Middle frontal gyrus (tissue), 1 donor: ENCODE measurements around the gene ALAS2.
"Not testable (repeated sequence)": the region's sequence is repeated elsewhere in the genome, so short reads cannot be mapped to it uniquely, and the experiment has no call there.

Source experiments
- DNase-seq: peaks from one replicate; pipeline ENCODE4 v3.0.0-alpha.2; 2015; ENCODE audit warnings: low spot score; ENCODE audit errors: extremely low spot score

The ALAS2 gene, protein sequence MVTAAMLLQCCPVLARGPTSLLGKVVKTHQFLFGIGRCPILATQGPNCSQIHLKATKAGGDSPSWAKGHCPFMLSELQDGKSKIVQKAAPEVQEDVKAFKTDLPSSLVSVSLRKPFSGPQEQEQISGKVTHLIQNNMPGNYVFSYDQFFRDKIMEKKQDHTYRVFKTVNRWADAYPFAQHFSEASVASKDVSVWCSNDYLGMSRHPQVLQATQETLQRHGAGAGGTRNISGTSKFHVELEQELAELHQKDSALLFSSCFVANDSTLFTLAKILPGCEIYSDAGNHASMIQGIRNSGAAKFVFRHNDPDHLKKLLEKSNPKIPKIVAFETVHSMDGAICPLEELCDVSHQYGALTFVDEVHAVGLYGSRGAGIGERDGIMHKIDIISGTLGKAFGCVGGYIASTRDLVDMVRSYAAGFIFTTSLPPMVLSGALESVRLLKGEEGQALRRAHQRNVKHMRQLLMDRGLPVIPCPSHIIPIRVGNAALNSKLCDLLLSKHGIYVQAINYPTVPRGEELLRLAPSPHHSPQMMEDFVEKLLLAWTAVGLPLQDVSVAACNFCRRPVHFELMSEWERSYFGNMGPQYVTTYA

GRCh38 chrX:55030271-55031205, at the start of gene ALAS2:
Gene ALAS2, minus strand, starts transcription at chrX:55030977. Its CDS starts 4,977 bp downstream, at chrX:55026000.
- no peak for DNase-seq

GRCh38 chrX:55074851-55075467, 44.2 kb upstream of the ALAS2 start, which contains the start of gene PAGE2B:
Gene PAGE2B, plus strand, starts transcription at chrX:55075030. Its CDS starts 1,012 bp downstream, at chrX:55076042.
- no peak for DNase-seq

DNA sequence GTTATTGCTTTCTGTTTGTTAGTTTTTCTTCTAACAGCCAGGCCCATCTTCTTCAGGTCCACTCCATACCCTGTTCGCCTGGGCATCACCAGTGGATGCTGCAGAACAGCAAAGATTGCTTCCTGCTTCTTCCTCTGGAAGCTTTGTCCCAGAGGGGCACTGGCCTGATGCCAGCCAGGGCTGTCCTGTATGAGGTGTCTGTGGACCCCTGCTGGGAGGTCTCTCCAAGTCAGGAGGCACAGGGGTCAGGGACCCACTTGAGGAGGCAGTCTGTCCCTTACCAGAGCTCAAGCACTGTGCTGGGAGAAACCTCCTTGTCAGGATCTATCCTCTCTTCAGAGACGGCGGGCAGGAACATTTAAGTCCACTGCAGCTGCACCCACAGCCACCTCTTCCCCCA, 41.5 kb upstream of the ALAS2 start:
- DNase-seq: no peak

GRCh38 chrX:55067180-55067579, 36.4 kb upstream of the ALAS2 start:
- DNase-seq: not testable (repeated sequence)

GRCh38 chrX:55057675-55058249, 27.0 kb upstream of the ALAS2 start:
- no peak for DNase-seq

GRCh38 chrX:55056820-55057674, 26.3 kb upstream of the ALAS2 start:
- DNase-seq: no peak

DNA sequence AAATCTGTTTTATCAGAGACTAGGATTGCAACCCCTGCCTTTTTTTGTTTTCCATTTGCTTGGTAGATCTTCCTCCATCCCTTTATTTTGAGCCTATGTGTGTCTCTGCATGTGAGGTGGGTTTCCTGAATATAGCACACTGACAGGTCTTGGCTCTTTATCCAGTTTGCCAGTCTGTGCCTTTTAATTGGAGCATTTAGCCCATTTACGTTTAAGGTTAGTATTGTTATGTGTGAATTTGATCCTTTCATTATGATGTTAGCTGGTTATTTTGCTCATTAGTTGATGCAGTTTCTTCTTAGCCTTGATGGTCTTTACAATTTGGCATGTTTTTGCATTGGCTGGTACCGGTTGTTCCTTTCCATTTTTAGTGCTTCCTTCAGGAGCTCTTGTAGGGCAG, 19.8 kb upstream of the ALAS2 start:
- DNase-seq: not testable (repeated sequence)

GRCh38 chrX:55041514-55041913, 10.7 kb upstream of the ALAS2 start:
- DNase-seq: no peak

DNA sequence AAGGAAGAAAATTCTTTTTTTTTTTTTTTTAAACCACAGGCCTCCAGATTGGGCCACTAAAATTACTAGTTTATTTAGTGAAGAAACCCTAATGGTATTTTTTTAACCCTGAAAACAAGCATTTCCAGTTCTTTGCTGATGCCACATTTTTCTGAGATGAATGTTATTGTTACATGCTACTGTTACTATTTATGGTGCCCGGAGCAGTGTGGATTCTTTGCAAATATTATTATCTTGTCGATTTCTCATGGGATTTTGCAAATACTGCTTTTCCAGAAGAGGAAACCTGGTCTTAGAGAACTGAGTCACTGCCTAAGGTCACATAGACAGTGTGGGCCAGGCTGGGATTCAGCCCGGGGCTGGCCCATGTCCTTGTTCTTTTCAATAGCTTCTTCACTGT, 8.7 kb upstream of the ALAS2 start:
- no peak for DNase-seq

- no peak for DNase-seq
Observed at GRCh38 chrX:55033429-55033828, 2.7 kb upstream of the ALAS2 start.

DNA sequence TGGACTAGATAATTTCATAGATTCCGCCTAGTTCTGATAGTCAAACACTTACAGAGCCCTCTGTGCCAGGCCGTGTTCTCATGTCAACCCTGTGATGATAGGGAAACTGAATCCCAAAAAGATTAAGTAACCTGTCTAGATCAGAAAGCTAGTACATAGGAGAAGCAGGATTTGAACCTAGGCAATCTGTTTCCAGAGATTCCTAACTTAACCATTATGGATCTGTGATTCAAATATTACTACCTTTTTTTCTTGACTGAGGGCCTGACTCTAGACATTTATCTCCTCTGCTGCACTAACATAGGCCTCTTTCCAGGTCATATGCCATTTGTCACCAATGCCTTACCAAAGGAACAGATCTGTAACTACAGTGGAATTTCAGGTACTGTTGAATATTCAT, 1.5 kb downstream of the ALAS2 start:
- no peak for DNase-seq

DNA sequence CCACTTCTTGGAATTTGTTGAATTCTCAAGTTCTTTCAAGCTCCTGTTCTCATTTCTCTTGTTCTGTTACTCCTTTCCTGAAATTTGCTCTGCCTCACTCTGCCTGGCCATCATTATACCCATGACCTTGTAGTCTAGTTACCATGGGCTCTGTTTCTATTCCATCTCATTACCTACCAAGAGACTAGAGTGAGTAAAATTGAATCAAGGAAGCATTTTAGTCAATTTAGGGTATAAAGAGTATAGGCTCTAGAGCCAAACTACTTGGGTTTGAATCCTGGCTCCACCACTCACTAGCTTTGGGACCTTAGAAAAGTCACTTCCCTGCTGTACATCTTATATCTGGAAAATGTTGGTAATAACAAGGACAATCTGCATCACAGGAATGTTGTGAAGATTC, 2.2 kb downstream of the ALAS2 start:
- no peak for DNase-seq

DNA sequence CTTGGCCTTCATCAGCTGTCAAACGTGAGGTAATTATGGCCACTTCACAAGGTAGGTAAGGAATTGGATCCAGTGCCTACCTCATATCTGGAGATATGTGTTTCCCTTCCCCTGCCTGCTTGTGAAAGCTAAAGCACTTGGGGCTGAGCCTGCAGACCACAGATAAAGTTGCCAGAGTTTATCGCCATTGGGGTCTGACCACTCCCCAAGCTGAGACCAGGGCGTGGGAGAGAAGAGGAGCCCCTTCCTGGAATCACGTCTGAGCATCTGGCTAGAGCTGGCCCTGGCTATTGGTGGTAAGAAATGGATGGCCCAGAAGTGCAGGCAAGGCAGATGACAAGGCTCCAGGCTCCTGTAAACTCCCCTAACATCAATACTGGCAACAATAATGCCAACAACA, 2.7 kb downstream of the ALAS2 start:
- DNase-seq: no peak

- no peak for DNase-seq
Observed at GRCh38 chrX:55026840-55027239, 3.9 kb downstream of the ALAS2 start.

DNA sequence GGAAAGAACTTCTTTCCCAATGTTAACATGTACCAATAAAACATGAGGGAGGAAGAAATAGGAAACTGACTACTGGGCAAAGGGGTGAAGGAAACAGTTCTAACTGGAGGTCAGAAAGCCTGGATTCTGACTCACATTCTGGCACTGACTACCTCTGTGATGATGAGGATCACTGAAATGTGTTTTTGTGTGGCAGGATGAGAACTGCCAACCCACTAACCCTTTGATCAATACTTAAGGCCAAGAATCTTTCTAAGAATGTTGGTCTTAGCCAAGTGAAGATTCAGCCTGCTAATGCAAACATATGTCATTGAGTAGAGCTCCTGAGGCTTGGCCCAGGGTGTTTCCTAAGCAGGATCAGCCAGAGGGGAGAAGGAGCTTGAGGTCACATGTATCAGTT, 4.6 kb downstream of the ALAS2 start:
- DNase-seq: no peak

- DNase-seq: no peak
Observed at GRCh38 chrX:55014897-55015299, 15.9 kb downstream of the ALAS2 start.

DNA sequence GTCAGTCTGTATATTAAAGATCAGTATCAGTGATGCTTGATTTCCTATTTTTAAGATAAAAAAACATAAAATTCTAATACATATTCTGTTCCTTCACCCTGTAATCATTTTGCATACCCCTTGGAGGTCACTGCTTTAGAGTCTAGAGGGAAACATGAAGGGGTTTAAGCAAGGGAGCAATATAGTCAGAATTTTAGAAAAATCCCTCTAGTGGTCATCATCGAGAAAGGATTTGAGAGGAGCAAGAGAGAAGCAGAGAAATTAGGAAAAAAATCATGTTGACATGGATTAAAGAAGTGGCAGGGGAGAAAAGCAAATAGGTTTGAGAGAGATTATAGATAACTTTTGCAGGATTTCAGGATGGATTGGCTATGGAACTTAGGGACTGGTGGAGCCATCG, 19.5 kb downstream of the ALAS2 start:
- DNase-seq: no peak

- DNase-seq: no peak
Observed at GRCh38 chrX:55008571-55009358, 22.0 kb downstream of the ALAS2 start.

DNA sequence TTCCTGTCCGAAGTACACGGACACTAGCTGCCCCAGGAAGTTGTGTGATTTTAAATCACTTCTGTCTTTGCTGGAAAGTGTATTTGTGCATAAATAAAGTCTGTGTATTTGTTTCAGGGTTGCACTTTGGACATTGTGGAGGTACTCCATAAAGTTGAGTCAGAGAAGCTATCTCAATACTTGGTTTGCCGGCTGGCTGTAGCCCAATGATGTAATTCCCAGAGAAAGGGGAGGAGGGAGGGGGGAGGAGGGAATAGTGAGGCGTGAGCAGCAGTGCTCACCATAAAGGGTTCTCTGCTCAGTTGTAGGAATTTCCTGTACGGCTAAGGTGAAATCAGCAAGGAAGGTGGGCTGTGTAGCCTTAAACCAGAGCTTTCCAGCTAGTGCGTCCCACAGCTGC, 23.1 kb downstream of the ALAS2 start:
- no peak for DNase-seq
